B cell (primary cell): ENCODE results near the gene MAFF.

Experiments used
- CTCF ChIP-seq: fragments of 200-600 bp; IDR thresholded peaks from one replicate; pipeline ENCODE4 v1.8.0; 2022; ENCODE audit warnings: antibody characterized with exemption, mild to moderate bottlenecking
- EZH2 ChIP-seq: IDR thresholded peaks from 2 replicates; pipeline ENCODE4 v1.6.1; 2012; ENCODE audit warnings: borderline replicate concordance, low read depth, mild to moderate bottlenecking, moderate library complexity, low read length; ENCODE audit not compliant: insufficient read depth, poor library complexity, severe bottlenecking

GRCh38 chr22:38201711-38202436 lies at the start of gene MAFF:
- no peak for TF ChIP-seq CTCF
- no peak for TF ChIP-seq EZH2
